K562 (cell line): ENCODE data around the gene ANKRD45. TPM values are rescaled to one million over a fixed set of nuclear protein-coding genes. Genes with fewer than 3 reads are reported as not detected.
A peak's percentile ranks its signal among the peaks of the same experiment; 100 is the strongest.

Experiments
- CBFB ChIP-seq: sonication (generic); formaldehyde crosslinking; IDR thresholded peaks from 2 replicates; pipeline ENCODE4 v1.4.0; 2020; ENCODE audit warnings: mild to moderate bottlenecking, missing genetic modification reagents
- ESRRB ChIP-seq: fragments of 250-450 bp; sonication (Bioruptor Pico); IDR thresholded peaks from 2 replicates; pipeline ENCODE4 v1.5.0; 2020; ENCODE audit warnings: mild to moderate bottlenecking, moderate library complexity, borderline replicate concordance
- IRF2 ChIP-seq: sonication (generic); formaldehyde crosslinking; IDR thresholded peaks from 2 replicates; pipeline ENCODE4 v1.8.1; 2022; ENCODE audit warnings: mild to moderate bottlenecking, missing genetic modification reagents
- MAFF ChIP-seq: IDR thresholded peaks from 2 replicates; pipeline ENCODE4 v1.6.1; 2012; ENCODE audit warnings: low read length, improper control_type of control experiment
- MED1 ChIP-seq: sonication (generic); formaldehyde crosslinking; IDR thresholded peaks from 2 replicates; pipeline ENCODE4 v1.8.1; 2023; ENCODE audit warnings: missing genetic modification reagents, borderline replicate concordance
- MIER1 ChIP-seq: fragments of 450-650 bp; IDR thresholded peaks from 2 replicates; pipeline ENCODE4 v1.6.1; 2016; ENCODE audit warnings: antibody characterized with exemption, mild to moderate bottlenecking, low read depth
- POLR2A ChIP-seq: fragments of 450-650 bp; conservative IDR thresholded peaks from 2 replicates; pipeline ENCODE4 v1.6.1; 2016
- PRMT5 ChIP-seq: sonication (generic); formaldehyde crosslinking; IDR thresholded peaks from 2 replicates; pipeline ENCODE4 v1.5.0; 2020; ENCODE audit warnings: missing genetic modification reagents
- TEAD2 ChIP-seq: fragments of 450-650 bp; IDR thresholded peaks from 2 replicates; pipeline ENCODE4 v1.6.1; 2016; ENCODE audit warnings: missing genetic modification characterization, control low read depth, missing compliant biosample characterization
- XRCC5 ChIP-seq: fragments of 200-400 bp; formaldehyde crosslinking; IDR thresholded peaks from 2 replicates; pipeline ENCODE4 v1.6.1; 2017; ENCODE audit warnings: low read depth, mild to moderate bottlenecking, low read length
- ZNF41 ChIP-seq: fragments of 250-450 bp; sonication (Bioruptor Pico); conservative IDR thresholded peaks from 2 replicates; pipeline ENCODE4 v1.4.0; 2020; ENCODE audit warnings: mild to moderate bottlenecking
- ZNF668 ChIP-seq: fragments of 250-450 bp; sonication (Bioruptor Pico); IDR thresholded peaks from 2 replicates; pipeline ENCODE4 v1.8.0; 2022; ENCODE audit warnings: mild to moderate bottlenecking, inconsistent platforms
- polyA plus RNA-seq, 8 experiments: library from polyadenylated mRNA; depleted of rRNA in 4 of 8; stranded (reverse) in 5 of 8; unstranded in 3 of 8; fragments of >200 nt; fragmentation: Nextera tagmentation in 2 of 8; fragmentation: Illumina TruSeq in 1 of 8; extraction: Ambion mirVana in 2 of 8; extraction: Trizol in 1 of 8; gene quantifications; 2 replicates each; pipeline versions ENCODE4 v1.2.1 to v1.2.3, GENCODE V29; 2011 to 2014; ENCODE audit warnings: inconsistent platforms in 1 of 8, missing spikeins in 1 of 8
- total RNA-seq, 7 experiments: library from RNA; depleted of rRNA in 6 of 7; stranded (reverse); fragments of >200 nt in 6 of 7; fragmentation: Illumina TruSeq in 2 of 7; extraction: Trizol in 2 of 7; gene quantifications; 2 replicates each; pipeline versions ENCODE4 v1.2.1 to v1.2.3, GENCODE V29; 2011 to 2021; ENCODE audit warnings: low replicate concordance in 1 of 7
- TF ChIP-seq, protein P1 (sequence below): sonication (generic); formaldehyde crosslinking; IDR thresholded peaks from 2 replicates; pipeline ENCODE4 v1.8.1; 2023; ENCODE audit warnings: mild to moderate bottlenecking, missing genetic modification reagents
- TF ChIP-seq, protein P2 (sequence below): sonication (generic); formaldehyde crosslinking; IDR thresholded peaks from 2 replicates; pipeline ENCODE4 v1.8.0; 2022; ENCODE audit warnings: missing genetic modification reagents, mild to moderate bottlenecking, borderline replicate concordance
- TF ChIP-seq, protein P3 (sequence below): fragments of 250-450 bp; sonication (Bioruptor Pico); IDR thresholded peaks from 2 replicates; pipeline ENCODE4 v1.5.0; 2022; ENCODE audit warnings: mild to moderate bottlenecking
- TF ChIP-seq, protein P4 (sequence below): fragments of 450-650 bp; IDR thresholded peaks from 2 replicates; pipeline ENCODE4 v1.6.1; 2016; ENCODE audit warnings: mild to moderate bottlenecking
- TF ChIP-seq, protein P5 (sequence below): sonication (generic); formaldehyde crosslinking; IDR thresholded peaks from 2 replicates; pipeline ENCODE4 v1.8.1; 2023; ENCODE audit warnings: mild to moderate bottlenecking, missing genetic modification reagents

ANKRD45 gene
- total and polyA plus RNA-seq, 9 of the 15 experiments (the other 6 are each of a cell fraction or from before 2014, with no cell fraction given): 0.10 to 0.30 (median 0.11) TPM; not detected in 2

DNA sequence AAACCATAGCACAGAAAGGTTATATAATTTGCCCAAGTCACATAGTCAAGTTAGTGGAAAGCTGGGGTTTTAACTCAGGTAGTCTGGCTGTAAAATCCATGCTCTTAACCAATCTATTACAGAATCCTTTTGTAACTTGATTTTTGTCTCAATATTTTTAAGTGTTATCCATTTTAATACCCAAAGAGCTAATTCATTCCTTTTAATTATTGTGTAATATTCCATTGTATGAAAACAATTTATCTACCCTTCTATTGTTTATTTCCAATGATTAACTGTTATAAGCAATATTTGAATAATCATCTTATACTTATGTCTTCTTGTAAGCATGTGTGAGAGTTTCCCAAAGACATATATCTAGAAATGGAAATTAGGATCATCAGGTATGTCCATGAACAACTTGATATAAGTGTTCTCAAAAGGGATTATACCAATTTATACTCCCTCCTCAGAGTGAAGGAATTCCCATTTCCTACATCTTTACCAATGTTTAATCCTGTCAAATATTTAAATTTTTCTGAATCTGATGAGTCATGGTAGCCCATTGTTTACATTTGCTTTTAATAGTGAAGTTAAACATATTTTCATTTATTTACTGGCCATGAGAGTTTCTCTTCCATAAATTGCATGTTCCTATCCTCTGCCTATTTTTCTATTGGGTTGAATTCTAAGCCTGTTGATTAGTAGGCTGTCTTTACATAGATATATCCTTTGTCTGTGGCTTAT, 20.6 kb downstream of the ANKRD45 start (continued):
- no peak for TF ChIP-seq IRF2
- no peak for TF ChIP-seq ZNF668 (CRISPR knock-in tag)
- TF ChIP-seq, protein P1, sequence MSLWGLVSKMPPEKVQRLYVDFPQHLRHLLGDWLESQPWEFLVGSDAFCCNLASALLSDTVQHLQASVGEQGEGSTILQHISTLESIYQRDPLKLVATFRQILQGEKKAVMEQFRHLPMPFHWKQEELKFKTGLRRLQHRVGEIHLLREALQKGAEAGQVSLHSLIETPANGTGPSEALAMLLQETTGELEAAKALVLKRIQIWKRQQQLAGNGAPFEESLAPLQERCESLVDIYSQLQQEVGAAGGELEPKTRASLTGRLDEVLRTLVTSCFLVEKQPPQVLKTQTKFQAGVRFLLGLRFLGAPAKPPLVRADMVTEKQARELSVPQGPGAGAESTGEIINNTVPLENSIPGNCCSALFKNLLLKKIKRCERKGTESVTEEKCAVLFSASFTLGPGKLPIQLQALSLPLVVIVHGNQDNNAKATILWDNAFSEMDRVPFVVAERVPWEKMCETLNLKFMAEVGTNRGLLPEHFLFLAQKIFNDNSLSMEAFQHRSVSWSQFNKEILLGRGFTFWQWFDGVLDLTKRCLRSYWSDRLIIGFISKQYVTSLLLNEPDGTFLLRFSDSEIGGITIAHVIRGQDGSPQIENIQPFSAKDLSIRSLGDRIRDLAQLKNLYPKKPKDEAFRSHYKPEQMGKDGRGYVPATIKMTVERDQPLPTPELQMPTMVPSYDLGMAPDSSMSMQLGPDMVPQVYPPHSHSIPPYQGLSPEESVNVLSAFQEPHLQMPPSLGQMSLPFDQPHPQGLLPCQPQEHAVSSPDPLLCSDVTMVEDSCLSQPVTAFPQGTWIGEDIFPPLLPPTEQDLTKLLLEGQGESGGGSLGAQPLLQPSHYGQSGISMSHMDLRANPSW (CRISPR knock-in tag): no peak
- no peak for TF ChIP-seq PRMT5 (CRISPR knock-in tag)
- TF ChIP-seq, protein P2, sequence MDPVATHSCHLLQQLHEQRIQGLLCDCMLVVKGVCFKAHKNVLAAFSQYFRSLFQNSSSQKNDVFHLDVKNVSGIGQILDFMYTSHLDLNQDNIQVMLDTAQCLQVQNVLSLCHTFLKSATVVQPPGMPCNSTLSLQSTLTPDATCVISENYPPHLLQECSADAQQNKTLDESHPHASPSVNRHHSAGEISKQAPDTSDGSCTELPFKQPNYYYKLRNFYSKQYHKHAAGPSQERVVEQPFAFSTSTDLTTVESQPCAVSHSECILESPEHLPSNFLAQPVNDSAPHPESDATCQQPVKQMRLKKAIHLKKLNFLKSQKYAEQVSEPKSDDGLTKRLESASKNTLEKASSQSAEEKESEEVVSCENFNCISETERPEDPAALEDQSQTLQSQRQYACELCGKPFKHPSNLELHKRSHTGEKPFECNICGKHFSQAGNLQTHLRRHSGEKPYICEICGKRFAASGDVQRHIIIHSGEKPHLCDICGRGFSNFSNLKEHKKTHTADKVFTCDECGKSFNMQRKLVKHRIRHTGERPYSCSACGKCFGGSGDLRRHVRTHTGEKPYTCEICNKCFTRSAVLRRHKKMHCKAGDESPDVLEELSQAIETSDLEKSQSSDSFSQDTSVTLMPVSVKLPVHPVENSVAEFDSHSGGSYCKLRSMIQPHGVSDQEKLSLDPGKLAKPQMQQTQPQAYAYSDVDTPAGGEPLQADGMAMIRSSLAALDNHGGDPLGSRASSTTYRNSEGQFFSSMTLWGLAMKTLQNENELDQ (CRISPR knock-in tag): no peak
- no peak for TF ChIP-seq TEAD2
- TF ChIP-seq POLR2A: no peak
- TF ChIP-seq, protein P3, sequence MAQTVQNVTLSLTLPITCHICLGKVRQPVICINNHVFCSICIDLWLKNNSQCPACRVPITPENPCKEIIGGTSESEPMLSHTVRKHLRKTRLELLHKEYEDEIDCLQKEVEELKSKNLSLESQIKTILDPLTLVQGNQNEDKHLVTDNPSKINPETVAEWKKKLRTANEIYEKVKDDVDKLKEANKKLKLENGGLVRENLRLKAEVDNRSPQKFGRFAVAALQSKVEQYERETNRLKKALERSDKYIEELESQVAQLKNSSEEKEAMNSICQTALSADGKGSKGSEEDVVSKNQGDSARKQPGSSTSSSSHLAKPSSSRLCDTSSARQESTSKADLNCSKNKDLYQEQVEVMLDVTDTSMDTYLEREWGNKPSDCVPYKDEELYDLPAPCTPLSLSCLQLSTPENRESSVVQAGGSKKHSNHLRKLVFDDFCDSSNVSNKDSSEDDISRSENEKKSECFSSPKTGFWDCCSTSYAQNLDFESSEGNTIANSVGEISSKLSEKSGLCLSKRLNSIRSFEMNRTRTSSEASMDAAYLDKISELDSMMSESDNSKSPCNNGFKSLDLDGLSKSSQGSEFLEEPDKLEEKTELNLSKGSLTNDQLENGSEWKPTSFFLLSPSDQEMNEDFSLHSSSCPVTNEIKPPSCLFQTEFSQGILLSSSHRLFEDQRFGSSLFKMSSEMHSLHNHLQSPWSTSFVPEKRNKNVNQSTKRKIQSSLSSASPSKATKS (CRISPR knock-in tag): no peak
- no peak for TF ChIP-seq MIER1
- peak; percentile 62 for TF ChIP-seq MAFF
- TF ChIP-seq XRCC5: no peak
- no peak for TF ChIP-seq ZNF41 (CRISPR knock-in tag)
- TF ChIP-seq CBFB (CRISPR knock-in tag): no peak
- no peak for TF ChIP-seq ESRRB (CRISPR knock-in tag)
- TF ChIP-seq, protein P4, sequence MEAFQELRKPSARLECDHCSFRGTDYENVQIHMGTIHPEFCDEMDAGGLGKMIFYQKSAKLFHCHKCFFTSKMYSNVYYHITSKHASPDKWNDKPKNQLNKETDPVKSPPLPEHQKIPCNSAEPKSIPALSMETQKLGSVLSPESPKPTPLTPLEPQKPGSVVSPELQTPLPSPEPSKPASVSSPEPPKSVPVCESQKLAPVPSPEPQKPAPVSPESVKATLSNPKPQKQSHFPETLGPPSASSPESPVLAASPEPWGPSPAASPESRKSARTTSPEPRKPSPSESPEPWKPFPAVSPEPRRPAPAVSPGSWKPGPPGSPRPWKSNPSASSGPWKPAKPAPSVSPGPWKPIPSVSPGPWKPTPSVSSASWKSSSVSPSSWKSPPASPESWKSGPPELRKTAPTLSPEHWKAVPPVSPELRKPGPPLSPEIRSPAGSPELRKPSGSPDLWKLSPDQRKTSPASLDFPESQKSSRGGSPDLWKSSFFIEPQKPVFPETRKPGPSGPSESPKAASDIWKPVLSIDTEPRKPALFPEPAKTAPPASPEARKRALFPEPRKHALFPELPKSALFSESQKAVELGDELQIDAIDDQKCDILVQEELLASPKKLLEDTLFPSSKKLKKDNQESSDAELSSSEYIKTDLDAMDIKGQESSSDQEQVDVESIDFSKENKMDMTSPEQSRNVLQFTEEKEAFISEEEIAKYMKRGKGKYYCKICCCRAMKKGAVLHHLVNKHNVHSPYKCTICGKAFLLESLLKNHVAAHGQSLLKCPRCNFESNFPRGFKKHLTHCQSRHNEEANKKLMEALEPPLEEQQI: no peak
- TF ChIP-seq MED1 (CRISPR knock-in tag): no peak
- TF ChIP-seq, protein P5, sequence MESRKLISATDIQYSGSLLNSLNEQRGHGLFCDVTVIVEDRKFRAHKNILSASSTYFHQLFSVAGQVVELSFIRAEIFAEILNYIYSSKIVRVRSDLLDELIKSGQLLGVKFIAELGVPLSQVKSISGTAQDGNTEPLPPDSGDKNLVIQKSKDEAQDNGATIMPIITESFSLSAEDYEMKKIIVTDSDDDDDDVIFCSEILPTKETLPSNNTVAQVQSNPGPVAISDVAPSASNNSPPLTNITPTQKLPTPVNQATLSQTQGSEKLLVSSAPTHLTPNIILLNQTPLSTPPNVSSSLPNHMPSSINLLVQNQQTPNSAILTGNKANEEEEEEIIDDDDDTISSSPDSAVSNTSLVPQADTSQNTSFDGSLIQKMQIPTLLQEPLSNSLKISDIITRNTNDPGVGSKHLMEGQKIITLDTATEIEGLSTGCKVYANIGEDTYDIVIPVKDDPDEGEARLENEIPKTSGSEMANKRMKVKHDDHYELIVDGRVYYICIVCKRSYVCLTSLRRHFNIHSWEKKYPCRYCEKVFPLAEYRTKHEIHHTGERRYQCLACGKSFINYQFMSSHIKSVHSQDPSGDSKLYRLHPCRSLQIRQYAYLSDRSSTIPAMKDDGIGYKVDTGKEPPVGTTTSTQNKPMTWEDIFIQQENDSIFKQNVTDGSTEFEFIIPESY (CRISPR knock-in tag): no peak
